ENCODE measurements around the gene KCNRG.

GRCh38 chr13:49998714-49999624 lies 16.3 kb upstream of the KCNRG start:
- no peak for TF ChIP-seq CTCF (IDR thresholded peaks at IDR 0.05)
- TF ChIP-seq EZH2 (IDR thresholded peaks at IDR 0.05; ENCODE audit: borderline replicate concordance, insufficient read depth, low read depth, low read length, poor library complexity, severe bottlenecking) = no peak

Data from B cell (primary cell).